ENCODE measurements around the gene WDR59. TPM values are rescaled to one million over a fixed set of nuclear protein-coding genes. Genes with fewer than 3 reads are reported as not detected.
"Not testable (repeated sequence)": the region's sequence is repeated elsewhere in the genome, so short reads cannot be mapped to it uniquely, and the experiment has no call there.

WDR59 gene
- total RNA-seq, 1 donor from 2014 or later = 23.7 TPM

- not testable (repeated sequence) for DNase-seq (ENCODE audit: extremely low read depth, low read depth, low spot score)
Measured at GRCh38 chr16:75013123-75013522, 28.2 kb upstream of the WDR59 start.

- DNase-seq (ENCODE audit: extremely low read depth, low read depth, low spot score) = no peak
Measured at GRCh38 chr16:75012380-75013081, 27.6 kb upstream of the WDR59 start.

- DNase-seq (ENCODE audit: extremely low read depth, low read depth, low spot score) = no peak
Measured at GRCh38 chr16:75011634-75012307, 26.8 kb upstream of the WDR59 start.

- no peak for DNase-seq (ENCODE audit: extremely low read depth, low read depth, low spot score)
Measured at GRCh38 chr16:75010427-75010826, 25.5 kb upstream of the WDR59 start.

- DNase-seq (ENCODE audit: extremely low read depth, low read depth, low spot score) = no peak
Measured at GRCh38 chr16:75007443-75007842, 22.5 kb upstream of the WDR59 start.

GRCh38 chr16:75005697-75006096 lies 20.8 kb upstream of the WDR59 start:
- DNase-seq (ENCODE audit: extremely low read depth, low read depth, low spot score) = no peak

GRCh38 chr16:75004460-75004859 lies 19.5 kb upstream of the WDR59 start:
- no peak for DNase-seq (ENCODE audit: extremely low read depth, low read depth, low spot score)

GRCh38 chr16:75003931-75004330 lies 19.0 kb upstream of the WDR59 start:
- no peak for DNase-seq (ENCODE audit: extremely low read depth, low read depth, low spot score)

GRCh38 chr16:75002474-75002873 lies 17.6 kb upstream of the WDR59 start:
- no peak for DNase-seq (ENCODE audit: extremely low read depth, low read depth, low spot score)

GRCh38 chr16:75000481-75001081 lies 15.7 kb upstream of the WDR59 start:
- no peak for DNase-seq (ENCODE audit: extremely low read depth, low read depth, low spot score)

- DNase-seq (ENCODE audit: extremely low read depth, low read depth, low spot score) = no peak
Measured at GRCh38 chr16:74999609-75000480, 14.9 kb upstream of the WDR59 start.

GRCh38 chr16:74999219-74999608 lies 14.3 kb upstream of the WDR59 start:
- DNase-seq (ENCODE audit: extremely low read depth, low read depth, low spot score) = no peak

GRCh38 chr16:74998481-74999218 lies 13.7 kb upstream of the WDR59 start, which contains the start of gene ZNRF1:
ZNRF1 (plus strand) TSS chr16:74999024; CDS start chr16:74999672, 648 bp downstream.
- DNase-seq (ENCODE audit: extremely low read depth, low read depth, low spot score) = no peak

- no peak for DNase-seq (ENCODE audit: extremely low read depth, low read depth, low spot score)
Measured at GRCh38 chr16:74997042-74997491, 12.1 kb upstream of the WDR59 start.

- no peak for DNase-seq (ENCODE audit: extremely low read depth, low read depth, low spot score)
Measured at GRCh38 chr16:74995986-74996385, 11.1 kb upstream of the WDR59 start.

- no peak for DNase-seq (ENCODE audit: extremely low read depth, low read depth, low spot score)
Measured at GRCh38 chr16:74991593-74992403, 6.9 kb upstream of the WDR59 start.

GRCh38 chr16:74991268-74991592 lies 6.3 kb upstream of the WDR59 start:
- DNase-seq (ENCODE audit: extremely low read depth, low read depth, low spot score) = no peak

GRCh38 chr16:74990832-74991231 lies 5.9 kb upstream of the WDR59 start:
- DNase-seq (ENCODE audit: extremely low read depth, low read depth, low spot score) = no peak

- DNase-seq (ENCODE audit: extremely low read depth, low read depth, low spot score) = not testable (repeated sequence)
Measured at GRCh38 chr16:74989864-74990263, 4.9 kb upstream of the WDR59 start.
